NB4 (cell line): ENCODE data around the gene CXCL11.
"Not testable (repeated sequence)": the region's sequence is repeated elsewhere in the genome, so short reads cannot be mapped to it uniquely, and the experiment has no call there.

Experiments
- DNase-seq: peaks from one replicate; pipeline ENCODE4 v3.0.0; 2010; ENCODE audit warnings: low read depth
- H3K4me3 ChIP-seq: one replicate; pipeline ENCODE4 v1.5.1; 2011; ENCODE audit warnings: mild to moderate bottlenecking, low read depth, low read length, moderate library complexity
- CTCF ChIP-seq: IDR thresholded peaks from one replicate; pipeline ENCODE4 v1.5.1; 2012; ENCODE audit warnings: low read depth, low read length
- MAX ChIP-seq: IDR thresholded peaks from 2 replicates; pipeline ENCODE4 v1.6.1; 2011; ENCODE audit warnings: low read depth, low read length
- MYC ChIP-seq: IDR thresholded peaks from 2 replicates; pipeline ENCODE4 v1.6.1; 2011; ENCODE audit warnings: low read depth, low read length
- POLR2A ChIP-seq: IDR thresholded peaks from 2 replicates; pipeline ENCODE4 v1.6.1; 2011; ENCODE audit warnings: mild to moderate bottlenecking; ENCODE audit not compliant: insufficient read length; ENCODE audit errors: extremely low read depth

The CXCL11 gene

GRCh38 chr4:76000279-76000678 is 35.6 kb downstream of the CXCL11 start:
- TF ChIP-seq MYC (no peak), MAX (no peak), CTCF (no peak), POLR2A (no peak)
- no peak for DNase-seq
- H3K4me3 ChIP-seq: no peak overlapping the region

GRCh38 chr4:75998525-75999147 is 37.2 kb downstream of the CXCL11 start:
- DNase-seq, H3K4me3 ChIP-seq: not testable (repeated sequence)

GRCh38 chr4:75997946-75998345 is 37.9 kb downstream of the CXCL11 start:
- H3K4me3 ChIP-seq: no peak overlapping the region
- TF ChIP-seq MYC (no peak), POLR2A (no peak), MAX (no peak), CTCF (no peak)
- no peak for DNase-seq

GRCh38 chr4:75997081-75997480 is 38.8 kb downstream of the CXCL11 start:
- DNase-seq: no peak
- H3K4me3 ChIP-seq: no peak overlapping the region
- TF ChIP-seq CTCF (no peak), MAX (no peak), POLR2A (no peak), MYC (no peak)

- peak; percentile 66 for DNase-seq
- H3K4me3 ChIP-seq: no peak overlapping the region
- TF ChIP-seq POLR2A: no peak
- TF ChIP-seq CTCF: peak; percentile 20
- TF ChIP-seq MAX: no peak
Measured at GRCh38 chr4:75995727-75996126, 40.1 kb downstream of the CXCL11 start.

GRCh38 chr4:75992462-75992861 is 43.4 kb downstream of the CXCL11 start:
- DNase-seq: no peak
- no peak for TF ChIP-seq CTCF
- no peak for TF ChIP-seq POLR2A
- no peak for TF ChIP-seq MYC
- no peak for TF ChIP-seq MAX
- no peak overlapping the region for H3K4me3 ChIP-seq
